Measurements from ENCODE around the gene IFNG. TPM values are rescaled to one million over a fixed set of nuclear protein-coding genes. Genes with fewer than 3 reads are reported as not detected.

IFNG gene
- total and polyA plus RNA-seq, 9 of the 15 experiments (the other 6 are each of a cell fraction or from before 2014, with no cell fraction given): 0.38 TPM; not detected in 8

GRCh38 chr12:68173792-68174191 is 14.3 kb upstream of the IFNG start (continued):
- TF ChIP-seq KAT2B (IDR thresholded peaks at IDR 0.05; ENCODE audit: low read depth, low read length): no peak
- no peak for TF ChIP-seq ZNF561 (CRISPR knock-in tag; conservative IDR thresholded peaks at IDR 0.05)
- TF ChIP-seq POLR2AphosphoS5 (IDR thresholded peaks at IDR 0.05; ENCODE audit: control insufficient read depth, insufficient read depth, low read depth, low read length): no peak
- no peak for TF ChIP-seq EWSR1 (IDR thresholded peaks at IDR 0.05; ENCODE audit: borderline replicate concordance, low read depth, partially characterized antibody)
- TF ChIP-seq SETDB1 (IDR thresholded peaks at IDR 0.05; ENCODE audit: low read length): no peak

GRCh38 chr12:68170726-68171125 is 11.2 kb upstream of the IFNG start:
- in situ Hi-C loops (cut with MboI) (no loop called here), intact Hi-C loops (cut with micrococcal nuclease) (no loop called here)
- Histone ChIP-seq H3K4me2 (ENCODE audit: insufficient read depth, low read length) (no peak overlapping the region), H3K27me3 (ENCODE audit: control insufficient read depth in 2 of 2, insufficient read depth in 2 of 2, low read length in 2 of 2) (no peaks in the 10 kb centered on the region), H3K36me3 (ENCODE audit: control insufficient read depth, insufficient read depth, low read length) (no peaks in the 10 kb centered on the region), H3K27ac (ENCODE audit: extremely low read depth, low read depth, low read length) (no peak overlapping the region), H4K20me1 (replicated peaks; ENCODE audit: control insufficient read depth, insufficient read depth, low read length) (no peaks in the 10 kb centered on the region), H3K4me1 (replicated peaks in 1 of 2; ENCODE audit: control insufficient read depth in 2 of 2, insufficient read depth in 2 of 2, low read length in 2 of 2) (no peaks in the 10 kb centered on the region), H2AFZ (ENCODE audit: low read depth, low read length) (no peak overlapping the region), H3K9me1 (ENCODE audit: control insufficient read depth, insufficient read depth, low read length) (no peaks in the 10 kb centered on the region), H3K9ac (ENCODE audit: insufficient read depth in 1 of 2, low read depth in 2 of 2, low read length in 2 of 2) (no peak overlapping the region), H3K9me3 (replicated peaks; ENCODE audit: control insufficient read depth, insufficient read depth, low read depth, low read length) (no peaks in the 10 kb centered on the region), H3K79me2 (ENCODE audit: control insufficient read depth, insufficient read depth, low read length) (no peaks in the 10 kb centered on the region), H3K4me3 (no peak overlapping the region)
- ATAC-seq (no peak), DNase-seq (ENCODE audit: extremely low read depth in 1 of 4, low spot score in 3 of 4) (no peak), FAIRE-seq (no peak)
- no TSS peak for BruUV-seq (replicated peaks)
- POLR2A ChIA-PET: no interaction called here
- TF ChIP-seq SETDB1 (IDR thresholded peaks at IDR 0.05; ENCODE audit: low read length) (no peak), MAFG (tag; conservative IDR thresholded peaks at IDR 0.05) (0 out of 2 replicates have a peak, but pooled peaks have one; percentile 9), HOMEZ (CRISPR knock-in tag; IDR thresholded peaks at IDR 0.05) (no peak), MAFK (IDR thresholded peaks at IDR 0.05; ENCODE audit: low read length) (no peak), ZNF143 (CRISPR knock-in tag; IDR thresholded peaks at IDR 0.05) (no peak)
- TF ChIP-seq, protein P1, sequence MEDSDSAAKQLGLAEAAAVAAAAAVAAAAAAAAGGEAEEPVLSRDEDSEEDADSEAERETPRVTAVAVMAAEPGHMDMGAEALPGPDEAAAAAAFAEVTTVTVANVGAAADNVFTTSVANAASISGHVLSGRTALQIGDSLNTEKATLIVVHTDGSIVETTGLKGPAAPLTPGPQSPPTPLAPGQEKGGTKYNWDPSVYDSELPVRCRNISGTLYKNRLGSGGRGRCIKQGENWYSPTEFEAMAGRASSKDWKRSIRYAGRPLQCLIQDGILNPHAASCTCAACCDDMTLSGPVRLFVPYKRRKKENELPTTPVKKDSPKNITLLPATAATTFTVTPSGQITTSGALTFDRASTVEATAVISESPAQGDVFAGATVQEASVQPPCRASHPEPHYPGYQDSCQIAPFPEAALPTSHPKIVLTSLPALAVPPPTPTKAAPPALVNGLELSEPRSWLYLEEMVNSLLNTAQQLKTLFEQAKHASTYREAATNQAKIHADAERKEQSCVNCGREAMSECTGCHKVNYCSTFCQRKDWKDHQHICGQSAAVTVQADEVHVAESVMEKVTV (CRISPR knock-in tag; IDR thresholded peaks at IDR 0.05): no peak
- CTCF ChIA-PET (ENCODE audit: low intra/inter-chr PET ratio): interaction anchor here (0.7 kb wide), 1 partner anchor 12 kb away, joined by 3 read pairs; no protein-coding TSS in a partner anchor
- WGBS (ENCODE audit: insufficient coverage, low coverage, missing lambda C conversion rate): 4% methylated on average over 2 of the region's 2 CpGs

All from K562 (cell line).